IMR-90 (cell line): ENCODE measurements around the gene ANXA4. TPM values are rescaled to one million over a fixed set of nuclear protein-coding genes. Genes with fewer than 3 reads are reported as not detected.

Experiments used
- ATAC-seq: fragments of 200-7000 bp; cut with Tn5 transposase; 2 replicates; pipeline ENCODE4 v1.9.1; 2020; ENCODE audit warnings: low read depth, mild to moderate bottlenecking, moderate library complexity
- BruUV-seq: library from RNA; stranded (reverse); fragments of 400-500 nt; replicated peaks from 2 replicates; lab custom pipeline; 2021; lab: Mats Ljungman, UMichigan
- CTCF ChIA-PET: fragments of 300-600 bp; formaldehyde crosslinking; extraction: SDS; loops from one replicate; lab custom pipeline; 2021; ENCODE audit warnings: antibody characterized with exemption; lab: Yijun Ruan, JAX
- POLR2A ChIA-PET: fragments of 300-600 bp; sonication (Branson Sonifier 250); formaldehyde crosslinking; loops from one replicate; lab custom pipeline; 2022; ENCODE audit warnings: antibody characterized with exemption; ENCODE audit not compliant: unreplicated experiment; lab: Charles Lee
- DNase-seq: peaks from one replicate; pipeline ENCODE4 v3.0.0; 2013
- H2AFZ ChIP-seq: replicated peaks from 2 replicates; pipeline ENCODE3; 2013; ENCODE audit warnings: low read length, mild to moderate bottlenecking; ENCODE audit not compliant: poor library complexity
- H2AK5ac ChIP-seq: 2 replicates; pipeline ENCODE4 v1.6.1; 2013; ENCODE audit warnings: low read depth, low read length, inconsistent platforms
- H2AK9ac ChIP-seq: replicated peaks from 2 replicates; pipeline ENCODE3; 2013; ENCODE audit warnings: mild to moderate bottlenecking, low read depth, low read length, moderate library complexity; ENCODE audit not compliant: poor library complexity
- H2BK120ac ChIP-seq: 2 replicates; pipeline ENCODE4 v1.6.1; 2013; ENCODE audit warnings: low read depth, low read length, inconsistent platforms
- H2BK15ac ChIP-seq: 3 replicates; pipeline ENCODE4 v1.6.1; 2013; ENCODE audit warnings: low read depth, low read length, inconsistent platforms
- H2BK20ac ChIP-seq: 2 replicates; pipeline ENCODE4 v1.6.1; 2013; ENCODE audit warnings: low read depth, mild to moderate bottlenecking, inconsistent platforms, low read length, moderate library complexity
- H2BK5ac ChIP-seq: 2 replicates; pipeline ENCODE4 v1.6.1; 2013; ENCODE audit warnings: mild to moderate bottlenecking, low read depth, low read length, inconsistent platforms; ENCODE audit not compliant: poor library complexity, severe bottlenecking
- H3K14ac ChIP-seq: replicated peaks from 2 replicates; pipeline ENCODE4 v1.6.1; 2013; ENCODE audit warnings: low read depth, low read length, inconsistent platforms
- H3K18ac ChIP-seq: 2 replicates; pipeline ENCODE4 v1.6.1; 2013; ENCODE audit warnings: low read depth, low read length, control low read depth
- H3K23ac ChIP-seq: 2 replicates; pipeline ENCODE4 v1.6.1; 2013; ENCODE audit warnings: low read depth, low read length, inconsistent platforms
- H3K27ac ChIP-seq: 2 replicates; pipeline ENCODE4 v1.5.1; 2013; ENCODE audit warnings: mild to moderate bottlenecking, control low read depth, low read length; ENCODE audit not compliant: insufficient read depth
- H3K27me3 ChIP-seq: 2 replicates; pipeline ENCODE4 v1.6.1; 2013; ENCODE audit warnings: low read length; ENCODE audit not compliant: control insufficient read depth, insufficient read depth
- H3K36me3 ChIP-seq: 2 replicates; pipeline ENCODE4 v1.6.1; 2013; ENCODE audit warnings: low read length, mixed read lengths; ENCODE audit not compliant: control insufficient read depth, insufficient read depth
- H3K4ac ChIP-seq: 2 replicates; pipeline ENCODE4 v1.6.1; 2013; ENCODE audit warnings: low read depth, low read length, inconsistent platforms
- H3K4me1 ChIP-seq: 2 replicates; pipeline ENCODE4 v1.6.1; 2013; ENCODE audit warnings: low read length, mixed read lengths; ENCODE audit not compliant: control insufficient read depth, insufficient read depth
- H3K4me2 ChIP-seq: 2 replicates; pipeline ENCODE4 v1.6.1; 2013; ENCODE audit warnings: low read depth, mild to moderate bottlenecking, control low read depth, low read length, moderate library complexity
- H3K4me3 ChIP-seq: 2 replicates; pipeline ENCODE4 v1.5.1; 2013; ENCODE audit warnings: low read depth, mild to moderate bottlenecking, control low read depth, low read length, moderate library complexity; ENCODE audit not compliant: insufficient read depth
- H3K56ac ChIP-seq: 2 replicates; pipeline ENCODE4 v1.6.1; 2013; ENCODE audit warnings: low read length, inconsistent platforms; ENCODE audit not compliant: insufficient read depth; ENCODE audit errors: extremely low read depth
- H3K79me1 ChIP-seq, 2 experiments: 2 replicates each; pipeline ENCODE4 v1.6.1; 2013; ENCODE audit warnings: low read length in 2 of 2, inconsistent platforms in 1 of 2, low read depth in 1 of 2
- H3K9ac ChIP-seq: 2 replicates; pipeline ENCODE4 v1.6.1; 2013; ENCODE audit warnings: low read depth, low read length, control low read depth
- H3K9me1 ChIP-seq: 2 replicates; pipeline ENCODE4 v1.6.1; 2013; ENCODE audit warnings: low read length, inconsistent platforms; ENCODE audit not compliant: insufficient read depth
- H3K9me3 ChIP-seq: 2 replicates; pipeline ENCODE4 v1.6.1; 2013; ENCODE audit warnings: low read length; ENCODE audit not compliant: control insufficient read depth, insufficient read depth
- H4K20me1 ChIP-seq: 2 replicates; pipeline ENCODE4 v1.6.1; 2013; ENCODE audit warnings: low read length, inconsistent platforms; ENCODE audit not compliant: insufficient read depth
- H4K5ac ChIP-seq: 2 replicates; pipeline ENCODE4 v1.6.1; 2013; ENCODE audit warnings: mild to moderate bottlenecking, low read depth, low read length, control low read depth
- H4K8ac ChIP-seq, 2 experiments: 2 replicates each; pipeline ENCODE4 v1.6.1; 2013; ENCODE audit warnings: low read depth in 2 of 2, low read length in 2 of 2, control low read depth in 1 of 2, inconsistent platforms in 1 of 2
- H4K91ac ChIP-seq: 2 replicates; pipeline ENCODE4 v1.6.1; 2013; ENCODE audit warnings: low read depth, low read length, inconsistent platforms; ENCODE audit not compliant: insufficient read depth
- MXI1 ChIP-seq: IDR thresholded peaks from 2 replicates; pipeline ENCODE4 v1.6.1; 2012; ENCODE audit warnings: low read depth, mild to moderate bottlenecking, low read length, moderate library complexity, borderline replicate concordance
- WGBS, 2 experiments: methylation state at CpG; one replicate each; pipeline versions ENCODE4 v1.1.5 to v1.1.7; 2013; ENCODE audit warnings: missing lambda C conversion rate in 2 of 2; ENCODE audit not compliant: insufficient read length in 1 of 2; ENCODE audit errors: extremely low coverage in 2 of 2; 5-methylcytosine and 5-hydroxymethylcytosine counted together
- dilution Hi-C: fragments of 300-500 bp; cut with HindIII; formaldehyde crosslinking; loops from one replicate; pipeline ENCODE4 v1.14.3; 2018; ENCODE audit warnings: low sequenced_read_pairs; ENCODE audit not compliant: unreplicated experiment
- in situ Hi-C: fragments of 300-500 bp; cut with MboI; formaldehyde crosslinking; loops from 3 replicates; pipeline ENCODE4 v1.14.3; 2019; ENCODE audit warnings: low sequenced_read_pairs, inconsistent platforms, mixed read lengths
- intact Hi-C: fragments of 100-400 bp; cut with micrococcal nuclease; formaldehyde crosslinking; loops from 2 replicates; pipeline ENCODE4 v1.10.0; 2022
- polyA plus RNA-seq, 3 experiments: library from polyadenylated mRNA; depleted of rRNA; stranded (reverse); fragments of >200 nt; gene quantifications; 2 replicates each; pipeline ENCODE4 v1.2.3, GENCODE V29; 2012; ENCODE audit warnings: low replicate concordance in 1 of 3
- total RNA-seq: library from RNA; depleted of rRNA; stranded (reverse); fragments of >200 nt; gene quantifications from 2 replicates; pipeline ENCODE4 v1.2.3, GENCODE V29; 2012
- TF ChIP-seq, protein P1 (sequence below): fragments of 150-350 bp; IDR thresholded peaks from 2 replicates; pipeline ENCODE4 v1.6.1; 2016; ENCODE audit warnings: low read depth, mild to moderate bottlenecking, low read length, moderate library complexity, borderline replicate concordance

The ANXA4 gene
- total and polyA plus RNA-seq, 2 of the 4 experiments (the other 2 are of a cell fraction), result 22.2 to 72.0 TPM

DNA sequence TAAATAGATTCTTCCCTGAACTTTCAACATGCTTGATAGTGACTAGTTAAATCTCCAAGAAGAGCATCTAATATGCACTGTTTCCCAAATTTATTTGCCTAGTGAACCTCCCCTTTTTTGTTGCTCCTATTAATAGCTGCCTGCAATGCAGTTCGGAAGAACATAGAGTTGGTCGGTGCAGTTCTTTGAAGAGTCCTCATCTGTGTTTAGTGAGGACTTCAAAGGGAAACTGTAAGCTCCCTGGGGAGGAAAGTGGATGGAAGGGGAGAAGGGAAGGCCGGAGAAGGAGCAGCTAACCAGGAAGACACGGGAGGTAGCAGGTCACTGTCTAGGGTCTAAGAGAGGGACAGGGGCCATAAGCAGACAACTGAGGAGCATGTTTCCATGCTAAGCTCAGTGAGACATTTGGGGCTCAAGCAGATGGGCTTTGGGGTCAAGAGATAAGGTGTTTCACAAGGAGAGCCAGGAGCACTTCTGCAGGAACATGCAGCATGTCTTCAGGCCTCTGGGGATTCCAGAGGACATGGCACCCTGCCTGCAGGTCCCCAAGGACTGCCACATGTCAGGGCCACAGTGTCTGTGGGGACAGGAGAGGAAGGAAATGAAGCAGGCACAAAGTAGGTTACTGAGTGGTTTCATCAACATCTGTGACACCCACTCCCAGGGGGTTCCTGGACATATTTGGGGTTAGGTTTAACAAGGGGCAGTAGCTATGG, 48.7 kb upstream of the ANXA4 start:
- H3K27me3 ChIP-seq, result no peaks in the 10 kb centered on the region
- ChIA-PET CTCF (no interaction called here), POLR2A (no interaction called here)
- TF ChIP-seq MXI1, result no peak
- TF ChIP-seq, protein P1, sequence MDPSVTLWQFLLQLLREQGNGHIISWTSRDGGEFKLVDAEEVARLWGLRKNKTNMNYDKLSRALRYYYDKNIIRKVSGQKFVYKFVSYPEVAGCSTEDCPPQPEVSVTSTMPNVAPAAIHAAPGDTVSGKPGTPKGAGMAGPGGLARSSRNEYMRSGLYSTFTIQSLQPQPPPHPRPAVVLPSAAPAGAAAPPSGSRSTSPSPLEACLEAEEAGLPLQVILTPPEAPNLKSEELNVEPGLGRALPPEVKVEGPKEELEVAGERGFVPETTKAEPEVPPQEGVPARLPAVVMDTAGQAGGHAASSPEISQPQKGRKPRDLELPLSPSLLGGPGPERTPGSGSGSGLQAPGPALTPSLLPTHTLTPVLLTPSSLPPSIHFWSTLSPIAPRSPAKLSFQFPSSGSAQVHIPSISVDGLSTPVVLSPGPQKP, result no peak
- in situ Hi-C loops (no loop called here), intact Hi-C loops (no loop called here), dilution Hi-C loops (no loop called here)
- H3K23ac ChIP-seq, result peak overlapping the region; percentile 81
- H3K4me1 ChIP-seq, result peaks cover 26% of the 10 kb centered on the region
- H3K18ac ChIP-seq, result peak overlapping the region; percentile 78
- H2BK20ac ChIP-seq, result peak overlapping the region; percentile 89
- H2AK9ac ChIP-seq, result no peak overlapping the region
- peaks cover 6% of the 10 kb centered on the region; the same call in 1 of the 2 replicates for H4K20me1 ChIP-seq
- H2BK5ac ChIP-seq, result peak overlapping the region; percentile 78
- H3K36me3 ChIP-seq, result no peaks in the 10 kb centered on the region
- peak overlapping the region; percentile 67 for H4K91ac ChIP-seq
- 0 out of 2 replicates have a peak overlapping the region, but pooled peaks have one; percentile 21 for H4K5ac ChIP-seq
- H3K4me3 ChIP-seq, result no peak overlapping the region
- no TSS peak for BruUV-seq
- no peaks in the 10 kb centered on the region for H3K9me3 ChIP-seq
- H4K8ac ChIP-seq, result peak overlapping the region; percentile 66 to 67; a peak in 2 of 4 replicates
- no peak overlapping the region for H3K9ac ChIP-seq
- peak overlapping the region; percentile 76 for H3K4ac ChIP-seq
- no peak for DNase-seq
- no peak for ATAC-seq
- H3K56ac ChIP-seq, result no peak overlapping the region
- H2BK15ac ChIP-seq, result peak overlapping the region; percentile 91
- peak overlapping the region; percentile 88 for H2BK120ac ChIP-seq
- H3K9me1 ChIP-seq, result peaks cover 15% of the 10 kb centered on the region
- no peak overlapping the region for H3K4me2 ChIP-seq
- peak overlapping the region; percentile 90 for H2AK5ac ChIP-seq
- 50% methylated on average over 1 of the region's 4 CpGs; no CpG with 5 or more reads in 1 of the 2 experiments for WGBS, 2 experiments
- H3K14ac ChIP-seq, result peak overlapping the region; percentile 47
- no peak overlapping the region for H2AFZ ChIP-seq
- peaks cover 4 to 18% of the 10 kb centered on the region in 2 experiments; a peak in 2 of 4 replicates for H3K79me1 ChIP-seq
- H3K27ac ChIP-seq, result no peak overlapping the region
